HUES64 (cell line): Measurements from ENCODE around the gene GMCL1.
A peak's percentile ranks its signal among the peaks of the same experiment; 100 is the strongest.

Experiments
- H3K27ac ChIP-seq: 2 replicates; pipeline ENCODE4 v1.7.0; 2013; ENCODE audit warnings: low read depth, low read length, inconsistent platforms
- H3K27me3 ChIP-seq: 2 replicates; pipeline ENCODE4 v1.6.1; 2013; ENCODE audit warnings: mild to moderate bottlenecking, low read length; ENCODE audit not compliant: insufficient read depth
- H3K36me3 ChIP-seq: 2 replicates; pipeline ENCODE4 v1.6.1; 2013; ENCODE audit warnings: mild to moderate bottlenecking, low read length; ENCODE audit not compliant: insufficient read depth
- H3K4me1 ChIP-seq: 2 replicates; pipeline ENCODE4 v1.6.1; 2013; ENCODE audit warnings: mild to moderate bottlenecking, low read length, moderate library complexity; ENCODE audit not compliant: insufficient read depth
- H3K4me3 ChIP-seq: 2 replicates; pipeline ENCODE4 v1.5.1; 2013; ENCODE audit warnings: mild to moderate bottlenecking, low read length, moderate library complexity
- H3K9ac ChIP-seq: 2 replicates; pipeline ENCODE4 v1.6.1; 2013; ENCODE audit warnings: mild to moderate bottlenecking, low read depth, low read length
- H3K9me3 ChIP-seq: 2 replicates; pipeline ENCODE4 v1.6.1; 2013; ENCODE audit warnings: low read depth, low read length; ENCODE audit not compliant: insufficient read depth
- WGBS: fragments of 150-250, 120-280 bp; methylation state at CpG from one replicate; pipeline ENCODE4 v1.1.7; 2013; ENCODE audit warnings: missing lambda C conversion rate; 5-methylcytosine and 5-hydroxymethylcytosine counted together

GMCL1 gene

GRCh38 chr2:69831354-69831905, 2.0 kb downstream of the GMCL1 start:
- H3K9ac ChIP-seq: no peak overlapping the region
- peaks cover 17% of the 10 kb centered on the region; the same call in 1 of the 2 replicates for H3K4me1 ChIP-seq
- H3K27ac ChIP-seq: no peak overlapping the region
- H3K27me3 ChIP-seq: no peaks in the 10 kb centered on the region
- H3K36me3 ChIP-seq: peaks cover 23% of the 10 kb centered on the region
- H3K4me3 ChIP-seq: peak overlapping the region; percentile 96; the same call in 1 of the 2 replicates
- 94% methylated on average over 6 of the region's 6 CpGs for WGBS
- H3K9me3 ChIP-seq: no peaks in the 10 kb centered on the region

DNA sequence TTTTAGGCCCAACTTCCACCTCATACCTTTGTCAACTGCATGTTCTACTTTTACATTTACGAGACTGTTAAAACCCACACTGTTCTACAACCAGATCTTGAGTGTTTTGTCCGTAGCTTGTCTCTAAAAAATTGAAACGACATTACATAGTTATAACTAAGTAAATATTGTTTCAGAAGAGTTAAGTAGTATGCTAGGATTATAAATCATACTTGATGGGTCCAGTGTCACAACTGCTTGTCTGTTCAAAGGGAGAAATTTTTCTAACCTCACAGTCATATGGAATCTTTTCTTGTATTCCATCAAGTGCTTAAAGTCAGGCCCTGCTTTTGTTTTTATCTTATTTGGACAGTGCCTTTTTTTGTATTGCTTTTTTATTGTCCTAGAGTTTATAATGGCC, 4.3 kb downstream of the GMCL1 start:
- H3K4me3 ChIP-seq: no peak overlapping the region

GRCh38 chr2:69835666-69836065, 6.2 kb downstream of the GMCL1 start:
- 89% methylated on average over 2 of the region's 2 CpGs for WGBS
- Histone ChIP-seq H3K27ac (no peak overlapping the region), H3K4me3 (no peak overlapping the region), H3K4me1 (0 out of 2 replicates have a peak, but pooled peaks cover 5% of the 10 kb centered on the region), H3K27me3 (no peaks in the 10 kb centered on the region), H3K36me3 (peaks cover 54% of the 10 kb centered on the region), H3K9ac (no peak overlapping the region), H3K9me3 (no peaks in the 10 kb centered on the region)

More for the DNA sequence above, 4.3 kb downstream of the GMCL1 start:
- Histone ChIP-seq H3K4me1 (peaks cover 9% of the 10 kb centered on the region; the same call in 1 of the 2 replicates), H3K27ac (no peak overlapping the region), H3K9ac (no peak overlapping the region), H3K9me3 (no peaks in the 10 kb centered on the region), H3K27me3 (no peaks in the 10 kb centered on the region), H3K36me3 (peaks cover 37% of the 10 kb centered on the region)
- 89% methylated on average over 2 of the region's 3 CpGs for WGBS

- Histone ChIP-seq H3K36me3 (peaks cover 61% of the 10 kb centered on the region), H3K9ac (no peak overlapping the region), H3K4me3 (no peak overlapping the region), H3K4me1 (no peaks in the 10 kb centered on the region), H3K27me3 (no peaks in the 10 kb centered on the region), H3K9me3 (no peaks in the 10 kb centered on the region), H3K27ac (no peak overlapping the region)
- 69% methylated on average over 5 of the region's 5 CpGs for WGBS
These were observed 6.9 kb downstream of the GMCL1 start for GRCh38 chr2:69836316-69836715.

- no peaks in the 10 kb centered on the region for H3K27me3 ChIP-seq
- no peak overlapping the region for H3K27ac ChIP-seq
- H3K9me3 ChIP-seq: no peaks in the 10 kb centered on the region
- H3K36me3 ChIP-seq: peaks cover 58% of the 10 kb centered on the region
- no peaks in the 10 kb centered on the region for H3K4me1 ChIP-seq
- H3K9ac ChIP-seq: no peak overlapping the region
- 91% methylated on average over 2 of the region's 2 CpGs for WGBS
- H3K4me3 ChIP-seq: no peak overlapping the region
These were observed 8.1 kb downstream of the GMCL1 start for GRCh38 chr2:69837533-69837932.

DNA sequence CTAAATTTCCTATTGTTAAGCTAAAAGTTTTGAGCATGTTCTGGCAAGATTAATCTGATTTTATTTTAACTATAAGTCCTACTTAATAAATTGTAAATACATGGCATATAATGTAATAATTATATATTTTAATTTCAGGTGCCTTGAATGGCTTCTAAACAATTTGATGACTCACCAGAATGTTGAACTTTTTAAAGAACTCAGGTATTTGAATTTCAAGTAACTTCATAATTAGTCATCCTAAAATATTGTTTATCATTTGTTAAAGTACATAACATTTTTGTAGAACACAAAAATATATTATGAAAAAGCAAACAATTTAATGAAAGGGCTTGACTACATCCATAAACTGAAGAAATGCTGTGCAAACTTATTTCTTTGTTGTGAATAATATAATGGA, 14.5 kb downstream of the GMCL1 start:
- Histone ChIP-seq H3K9me3 (no peaks in the 10 kb centered on the region), H3K27ac (no peak overlapping the region), H3K4me1 (no peaks in the 10 kb centered on the region), H3K36me3 (peaks cover 90% of the 10 kb centered on the region), H3K4me3 (no peak overlapping the region), H3K9ac (no peak overlapping the region), H3K27me3 (no peaks in the 10 kb centered on the region)

- Histone ChIP-seq H3K27me3 (no peaks in the 10 kb centered on the region), H3K4me3 (no peak overlapping the region), H3K9ac (no peak overlapping the region), H3K36me3 (peaks cover 90% of the 10 kb centered on the region), H3K4me1 (no peaks in the 10 kb centered on the region), H3K27ac (no peak overlapping the region), H3K9me3 (no peaks in the 10 kb centered on the region)
- 97% methylated on average over 2 of the region's 3 CpGs for WGBS
These were observed 15.1 kb downstream of the GMCL1 start for GRCh38 chr2:69844560-69844959.

- H3K27me3 ChIP-seq: no peaks in the 10 kb centered on the region
- H3K4me3 ChIP-seq: no peak overlapping the region
- no peaks in the 10 kb centered on the region for H3K9me3 ChIP-seq
- H3K9ac ChIP-seq: no peak overlapping the region
- peaks cover 90% of the 10 kb centered on the region for H3K36me3 ChIP-seq
- H3K4me1 ChIP-seq: no peaks in the 10 kb centered on the region
- 95% methylated on average over 7 of the region's 9 CpGs for WGBS
- no peak overlapping the region for H3K27ac ChIP-seq
These were observed 17.0 kb downstream of the GMCL1 start for GRCh38 chr2:69846182-69847067.

DNA sequence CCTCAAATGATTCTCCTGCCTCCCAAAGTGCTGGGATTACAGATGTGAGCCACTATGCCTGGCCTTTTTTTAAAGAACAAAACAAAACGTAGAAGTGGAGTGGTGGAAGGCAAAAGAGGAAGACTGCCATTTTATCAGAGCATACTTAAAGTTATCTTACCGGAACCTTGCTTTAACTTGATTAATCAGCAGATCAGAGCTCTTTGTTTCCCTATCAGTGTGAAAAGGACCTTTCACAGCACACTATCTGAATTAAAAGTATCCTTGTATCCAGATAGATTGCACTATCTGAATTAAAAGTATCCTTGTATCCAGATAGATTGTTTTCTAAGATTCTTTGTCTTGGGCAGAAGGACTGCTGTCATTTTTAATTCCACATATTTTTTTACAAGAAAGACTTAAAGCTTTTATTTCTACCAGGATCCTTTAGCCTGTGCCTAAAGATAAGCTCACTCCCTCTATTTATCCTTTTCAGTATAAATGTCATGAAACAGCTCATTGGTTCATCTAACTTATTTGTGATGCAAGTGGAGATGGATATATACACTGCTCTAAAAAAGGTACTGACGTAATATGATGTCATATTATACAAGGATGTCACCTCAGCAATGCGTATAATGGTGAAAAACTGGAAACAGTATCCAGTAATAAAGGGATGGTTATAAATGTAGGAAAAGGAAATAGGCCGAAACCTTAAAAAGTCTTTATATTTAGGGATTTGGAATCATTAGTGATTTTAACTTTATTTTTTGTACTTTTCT, 17.8 kb downstream of the GMCL1 start:
- Histone ChIP-seq H3K9ac (no peak overlapping the region), H3K36me3 (peaks cover 91% of the 10 kb centered on the region), H3K4me1 (no peaks in the 10 kb centered on the region), H3K4me3 (no peak overlapping the region), H3K9me3 (no peaks in the 10 kb centered on the region), H3K27me3 (no peaks in the 10 kb centered on the region), H3K27ac (no peak overlapping the region)
- WGBS: 96% methylated on average over 5 of the region's 5 CpGs

- no peaks in the 10 kb centered on the region for H3K27me3 ChIP-seq
- no peak overlapping the region for H3K4me3 ChIP-seq
- no peaks in the 10 kb centered on the region for H3K9me3 ChIP-seq
- H3K9ac ChIP-seq: no peak overlapping the region
- no peaks in the 10 kb centered on the region for H3K4me1 ChIP-seq
- peaks cover 92% of the 10 kb centered on the region for H3K36me3 ChIP-seq
- WGBS: 93% methylated on average over 5 of the region's 7 CpGs
- no peak overlapping the region for H3K27ac ChIP-seq
These were observed 18.8 kb downstream of the GMCL1 start for GRCh38 chr2:69848186-69848790.

DNA sequence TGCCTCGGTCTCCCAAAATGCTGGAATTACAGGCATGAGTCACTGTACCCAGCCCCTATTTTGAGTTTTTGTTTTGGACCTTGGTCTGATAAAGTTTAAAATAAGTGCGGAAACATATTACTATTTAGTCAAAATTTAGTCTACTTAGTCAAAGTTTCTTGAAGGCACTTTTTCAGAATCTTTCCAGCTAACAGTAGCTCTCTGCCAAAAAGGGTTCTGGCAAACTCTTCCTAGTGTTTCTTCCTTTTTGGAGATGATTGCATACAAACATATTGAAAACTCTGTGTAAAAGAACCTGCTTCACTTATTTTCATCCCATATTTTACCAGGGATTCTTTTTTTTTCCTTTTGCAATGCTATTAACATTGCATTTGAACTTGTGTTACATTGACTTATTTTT, 28.8 kb downstream of the GMCL1 start:
- Histone ChIP-seq H3K9ac (no peak overlapping the region), H3K36me3 (peaks cover 44% of the 10 kb centered on the region), H3K27ac (no peak overlapping the region), H3K27me3 (no peaks in the 10 kb centered on the region), H3K4me1 (no peaks in the 10 kb centered on the region), H3K4me3 (no peak overlapping the region), H3K9me3 (no peaks in the 10 kb centered on the region)
- 100% methylated on average over 2 of the region's 2 CpGs for WGBS
